GM12878 (cell line): ENCODE results near the gene CENATAC.
A peak's percentile ranks its signal among the peaks of the same experiment; 100 is the strongest.

Source experiments
- ATF7 ChIP-seq: fragments of 450-650 bp; IDR thresholded peaks from 2 replicates; pipeline ENCODE4 v1.6.1; 2016; ENCODE audit warnings: low read depth, mild to moderate bottlenecking
- EZH2 ChIP-seq: IDR thresholded peaks from 2 replicates; pipeline ENCODE4 v1.6.1; 2012; ENCODE audit warnings: low read depth, mild to moderate bottlenecking, control low read depth, inconsistent platforms, low read length, borderline replicate concordance; ENCODE audit not compliant: control insufficient read depth
- IKZF2 ChIP-seq, 2 experiments: fragments of 450-650 bp; IDR thresholded peaks; 2 replicates each; pipeline ENCODE4 v1.6.1; 2017; ENCODE audit warnings: mild to moderate bottlenecking in 2 of 2, moderate library complexity in 2 of 2
- MTA2 ChIP-seq: fragments of 450-650 bp; IDR thresholded peaks from 2 replicates; pipeline ENCODE4 v1.6.1; 2016; ENCODE audit warnings: low read depth, mild to moderate bottlenecking, moderate library complexity
- POLR2AphosphoS5 ChIP-seq: IDR thresholded peaks from 2 replicates; pipeline ENCODE4 v1.6.1; 2011; ENCODE audit warnings: mild to moderate bottlenecking, low read length, inconsistent platforms
- RFX5 ChIP-seq: IDR thresholded peaks from 2 replicates; pipeline ENCODE4 v1.6.1; 2011; ENCODE audit warnings: low read depth, low read length, improper control_type of control experiment
- TF ChIP-seq, protein P1 (sequence below), 3 experiments: IDR thresholded peaks in 2 of 3; conservative IDR thresholded peaks in 1 of 3; 2 replicates each; pipeline ENCODE4 v1.5.1; 2011; ENCODE audit warnings: low read depth in 3 of 3, low read length in 3 of 3, mild to moderate bottlenecking in 3 of 3, control low read depth in 2 of 3, moderate library complexity in 2 of 3, inconsistent platforms in 1 of 3, mixed read lengths in 1 of 3; ENCODE audit not compliant: control insufficient read depth in 2 of 3, insufficient read depth in 1 of 3; ENCODE audit errors: extremely low read depth in 1 of 3

DNA sequence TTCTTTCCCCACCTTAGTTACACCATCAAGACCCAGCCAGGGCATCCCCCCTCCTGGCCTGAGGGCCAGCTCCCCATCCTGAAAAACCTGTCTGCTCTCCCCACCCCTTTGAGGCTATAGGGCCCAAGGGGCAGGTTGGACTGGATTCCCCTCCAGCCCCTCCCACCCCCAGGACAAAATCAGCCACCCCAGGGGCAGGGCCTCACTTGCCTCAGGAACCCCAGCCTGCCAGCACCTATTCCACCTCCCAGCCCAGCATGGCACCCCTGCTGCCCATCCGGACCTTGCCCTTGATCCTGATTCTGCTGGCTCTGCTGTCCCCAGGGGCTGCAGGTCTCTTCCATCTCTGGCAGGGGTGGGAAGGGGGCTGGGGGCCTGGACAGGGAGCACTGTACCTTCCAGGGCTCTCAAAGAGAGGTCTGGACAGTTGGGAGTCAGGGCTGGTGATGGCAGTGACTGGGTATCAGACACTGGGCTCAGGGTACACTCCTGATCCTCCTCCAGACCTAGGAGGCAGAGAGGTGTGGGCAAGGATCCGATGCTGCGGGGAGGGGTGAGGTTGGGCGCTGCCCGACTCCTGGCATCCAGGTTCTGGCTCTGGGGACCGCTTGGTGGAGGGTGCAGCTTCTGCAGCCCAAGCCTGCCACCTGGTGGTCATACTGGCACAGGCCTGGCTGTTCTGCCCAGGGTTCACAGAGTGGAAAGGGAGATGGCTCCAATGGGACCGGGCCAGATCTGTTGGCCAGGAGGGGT lies 41.7 kb upstream of the CENATAC start, which contains the start of gene UPK2:
- TF ChIP-seq ATF7 = no peak
- TF ChIP-seq, protein P1, sequence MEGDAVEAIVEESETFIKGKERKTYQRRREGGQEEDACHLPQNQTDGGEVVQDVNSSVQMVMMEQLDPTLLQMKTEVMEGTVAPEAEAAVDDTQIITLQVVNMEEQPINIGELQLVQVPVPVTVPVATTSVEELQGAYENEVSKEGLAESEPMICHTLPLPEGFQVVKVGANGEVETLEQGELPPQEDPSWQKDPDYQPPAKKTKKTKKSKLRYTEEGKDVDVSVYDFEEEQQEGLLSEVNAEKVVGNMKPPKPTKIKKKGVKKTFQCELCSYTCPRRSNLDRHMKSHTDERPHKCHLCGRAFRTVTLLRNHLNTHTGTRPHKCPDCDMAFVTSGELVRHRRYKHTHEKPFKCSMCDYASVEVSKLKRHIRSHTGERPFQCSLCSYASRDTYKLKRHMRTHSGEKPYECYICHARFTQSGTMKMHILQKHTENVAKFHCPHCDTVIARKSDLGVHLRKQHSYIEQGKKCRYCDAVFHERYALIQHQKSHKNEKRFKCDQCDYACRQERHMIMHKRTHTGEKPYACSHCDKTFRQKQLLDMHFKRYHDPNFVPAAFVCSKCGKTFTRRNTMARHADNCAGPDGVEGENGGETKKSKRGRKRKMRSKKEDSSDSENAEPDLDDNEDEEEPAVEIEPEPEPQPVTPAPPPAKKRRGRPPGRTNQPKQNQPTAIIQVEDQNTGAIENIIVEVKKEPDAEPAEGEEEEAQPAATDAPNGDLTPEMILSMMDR (IDR thresholded peaks at IDR 0.05 in 2 of 3, conservative IDR thresholded peaks at IDR 0.05 in 1 of 3; ENCODE audit: control insufficient read depth in 2 of 3, extremely low read depth in 1 of 3, insufficient read depth in 1 of 3, low read depth in 3 of 3, low read length in 3 of 3) = peak; percentile 91 to 98 (median 97)
- no peak for TF ChIP-seq POLR2AphosphoS5
- TF ChIP-seq MTA2 = no peak
- TF ChIP-seq EZH2 = no peak
- TF ChIP-seq IKZF2 (IDR thresholded peaks at IDR 0.05) = no peak
- no peak for TF ChIP-seq RFX5
